ENCODE measurements around the gene JAKMIP1. TPM values are rescaled to one million over a fixed set of nuclear protein-coding genes. Genes with fewer than 3 reads are reported as not detected.

JAKMIP1 gene
- total RNA-seq, 1 donor from 2014 or later: 0.64 TPM

GRCh38 chr4:6027392-6027791, 173.0 kb downstream of the JAKMIP1 start:
- no peak overlapping the region for H3K4me3 ChIP-seq
- H3K27ac ChIP-seq: no peak overlapping the region
- no peak for TF ChIP-seq CTCF (IDR thresholded peaks at IDR 0.05)
- H3K9me3 ChIP-seq: no peaks in the 10 kb centered on the region
- ATAC-seq: no peak
- no peaks in the 10 kb centered on the region for H3K4me1 ChIP-seq
- no peaks in the 10 kb centered on the region for H3K27me3 ChIP-seq
- intact Hi-C loops (cut with DNase I): no loop called here
- H3K36me3 ChIP-seq: no peaks in the 10 kb centered on the region
- no peak for DNase-seq

- Histone ChIP-seq H3K27me3 (peaks cover 13% of the 10 kb centered on the region), H3K4me3 (no peak overlapping the region), H3K27ac (no peak overlapping the region), H3K9me3 (no peaks in the 10 kb centered on the region), H3K4me1 (no peaks in the 10 kb centered on the region), H3K36me3 (no peaks in the 10 kb centered on the region)
- TF ChIP-seq CTCF (IDR thresholded peaks at IDR 0.05): no peak
- no peak for ATAC-seq
- intact Hi-C loops (cut with DNase I): no loop called here
- DNase-seq: no peak
Measured at GRCh38 chr4:6024313-6024960, 175.9 kb downstream of the JAKMIP1 start.

- ATAC-seq: no peak
- no peak for DNase-seq
- no peaks in the 10 kb centered on the region for H3K36me3 ChIP-seq
- H3K27me3 ChIP-seq: peaks cover 19% of the 10 kb centered on the region
- no peak overlapping the region for H3K4me3 ChIP-seq
- H3K4me1 ChIP-seq: no peaks in the 10 kb centered on the region
- H3K9me3 ChIP-seq: no peaks in the 10 kb centered on the region
- intact Hi-C loops (cut with DNase I): no loop called here
- H3K27ac ChIP-seq: no peak overlapping the region
- no peak for TF ChIP-seq CTCF (IDR thresholded peaks at IDR 0.05)
Measured at GRCh38 chr4:6023731-6024130, 176.6 kb downstream of the JAKMIP1 start.

GRCh38 chr4:6022607-6023288, 177.6 kb downstream of the JAKMIP1 start:
- no peaks in the 10 kb centered on the region for H3K9me3 ChIP-seq
- ATAC-seq (no peak), DNase-seq (no peak)
- TF ChIP-seq CTCF (IDR thresholded peaks at IDR 0.05): no peak
- intact Hi-C loops (cut with DNase I): no loop called here
- no peaks in the 10 kb centered on the region for H3K4me1 ChIP-seq
- H3K27ac ChIP-seq: no peak overlapping the region
- H3K4me3 ChIP-seq: no peak overlapping the region
- H3K27me3 ChIP-seq: peaks cover 23% of the 10 kb centered on the region
- no peaks in the 10 kb centered on the region for H3K36me3 ChIP-seq

GRCh38 chr4:6021831-6022606, 178.3 kb downstream of the JAKMIP1 start:
- Histone ChIP-seq H3K4me1 (no peaks in the 10 kb centered on the region), H3K4me3 (no peak overlapping the region), H3K9me3 (no peaks in the 10 kb centered on the region), H3K36me3 (no peaks in the 10 kb centered on the region), H3K27ac (no peak overlapping the region), H3K27me3 (peaks cover 28% of the 10 kb centered on the region)
- intact Hi-C loops (cut with DNase I): no loop called here
- TF ChIP-seq CTCF (IDR thresholded peaks at IDR 0.05): no peak
- DNase-seq (no peak), ATAC-seq (no peak)
